ENCODE results near the gene COG5.
A peak's percentile ranks its signal among the peaks of the same experiment; 100 is the strongest.

The COG5 gene

GRCh38 chr7:107396081-107396480 is 167.6 kb downstream of the COG5 start:
- DNase-seq (ENCODE audit: low read depth in 1 of 2, low spot score in 1 of 2), result no peak

GRCh38 chr7:107394831-107395230 is 168.9 kb downstream of the COG5 start:
- TF ChIP-seq REST (IDR thresholded peaks at IDR 0.05; ENCODE audit: insufficient replicate concordance, low read depth) (no peak), GABPA (IDR thresholded peaks at IDR 0.05; ENCODE audit: low read depth) (no peak), SPI1 (IDR thresholded peaks at IDR 0.05; ENCODE audit: borderline replicate concordance, low read depth) (no peak), POLR2AphosphoS5 (IDR thresholded peaks at IDR 0.05; ENCODE audit: low read depth) (no peak), CTCF (IDR thresholded peaks at IDR 0.05; ENCODE audit: insufficient read depth, low read length) (no peak)
- H3K27ac ChIP-seq (replicated peaks), result no peak overlapping the region; the same call in 1 of the 2 replicates
- no peaks in the 10 kb centered on the region for H3K27me3 ChIP-seq (ENCODE audit: insufficient read depth, poor library complexity, severe bottlenecking)
- no peak for DNase-seq (ENCODE audit: low read depth in 1 of 2, low spot score in 1 of 2)
- H3K4me3 ChIP-seq (replicated peaks; ENCODE audit: insufficient read depth, low read length), result no peak overlapping the region

More at GRCh38 chr7:107396081-107396480, 167.6 kb downstream of the COG5 start:
- TF ChIP-seq CTCF (IDR thresholded peaks at IDR 0.05; ENCODE audit: insufficient read depth, low read length) (no peak), GABPA (IDR thresholded peaks at IDR 0.05; ENCODE audit: low read depth) (no peak), POLR2AphosphoS5 (IDR thresholded peaks at IDR 0.05; ENCODE audit: low read depth) (no peak), SPI1 (IDR thresholded peaks at IDR 0.05; ENCODE audit: borderline replicate concordance, low read depth) (no peak), REST (IDR thresholded peaks at IDR 0.05; ENCODE audit: insufficient replicate concordance, low read depth) (no peak)
- Histone ChIP-seq H3K4me3 (replicated peaks; ENCODE audit: insufficient read depth, low read length) (no peak overlapping the region), H3K27me3 (ENCODE audit: insufficient read depth, poor library complexity, severe bottlenecking) (no peaks in the 10 kb centered on the region), H3K27ac (replicated peaks) (no peak overlapping the region)

- Histone ChIP-seq H3K27ac (replicated peaks) (no peak overlapping the region; the same call in 1 of the 2 replicates), H3K27me3 (ENCODE audit: insufficient read depth, poor library complexity, severe bottlenecking) (no peaks in the 10 kb centered on the region), H3K4me3 (replicated peaks; ENCODE audit: insufficient read depth, low read length) (no peak overlapping the region)
- TF ChIP-seq SPI1 (IDR thresholded peaks at IDR 0.05; ENCODE audit: borderline replicate concordance, low read depth), result peak; percentile 11; the same call in 1 of the 2 replicates
- no peak for TF ChIP-seq CTCF (IDR thresholded peaks at IDR 0.05; ENCODE audit: insufficient read depth, low read length)
- DNase-seq (ENCODE audit: low read depth in 1 of 2, low spot score in 1 of 2), result no peak
These were observed 169.4 kb downstream of the COG5 start for GRCh38 chr7:107394276-107394675.

- no peak for TF ChIP-seq CTCF (IDR thresholded peaks at IDR 0.05; ENCODE audit: insufficient read depth, low read length)
- no peak for TF ChIP-seq SPI1 (IDR thresholded peaks at IDR 0.05; ENCODE audit: borderline replicate concordance, low read depth)
- no peak for TF ChIP-seq REST (IDR thresholded peaks at IDR 0.05; ENCODE audit: insufficient replicate concordance, low read depth)
- TF ChIP-seq GABPA (IDR thresholded peaks at IDR 0.05; ENCODE audit: low read depth), result no peak
- TF ChIP-seq POLR2AphosphoS5 (IDR thresholded peaks at IDR 0.05; ENCODE audit: low read depth), result no peak
- no peak overlapping the region for H3K4me3 ChIP-seq (replicated peaks; ENCODE audit: insufficient read depth, low read length)
- no peak for DNase-seq (ENCODE audit: low read depth in 1 of 2, low spot score in 1 of 2)
- H3K27me3 ChIP-seq (ENCODE audit: insufficient read depth, poor library complexity, severe bottlenecking), result no peaks in the 10 kb centered on the region
- H3K27ac ChIP-seq (replicated peaks), result no peak overlapping the region
These were observed 170.9 kb downstream of the COG5 start for GRCh38 chr7:107392830-107393229.
